Aorta (tissue), 5 donors: ENCODE results near the gene KRTDAP. TPM values are rescaled to one million over a fixed set of nuclear protein-coding genes. Genes with fewer than 3 reads are reported as not detected.
A peak's percentile ranks its signal among the peaks of the same experiment; 100 is the strongest.
"Not testable (repeated sequence)": the region's sequence is repeated elsewhere in the genome, so short reads cannot be mapped to it uniquely, and the experiment has no call there.

Source experiments
- ATAC-seq: fragments of 200-7000 bp; cut with Tn5 transposase; one replicate; pipeline ENCODE4 v1.9.1; 2022; ENCODE audit warnings: moderate library complexity; ENCODE audit not compliant: low FRiP score
- DNase-seq, 2 donors: peaks; one replicate each; pipeline ENCODE4 v3.0.0-alpha.2; 2020
- H3K27ac ChIP-seq, 2 donors: one replicate each; pipeline ENCODE4 v1.5.1; 2013; ENCODE audit warnings: low read length in 2 of 2, mild to moderate bottlenecking in 2 of 2, moderate library complexity in 2 of 2, control low read depth in 1 of 2, inconsistent platforms in 1 of 2, low read depth in 1 of 2
- H3K27me3 ChIP-seq, 2 donors: one replicate each; pipeline ENCODE4 v1.6.1; 2013; ENCODE audit warnings: control low read depth in 1 of 2, low read length in 1 of 2, mild to moderate bottlenecking in 1 of 2, moderate library complexity in 1 of 2; ENCODE audit not compliant: insufficient read depth in 2 of 2, control insufficient read depth in 1 of 2
- H3K36me3 ChIP-seq, 2 donors: one replicate each; pipeline ENCODE4 v1.6.1; 2013; ENCODE audit warnings: control low read depth in 1 of 2, low read length in 1 of 2, mild to moderate bottlenecking in 1 of 2; ENCODE audit not compliant: insufficient read depth in 2 of 2, control insufficient read depth in 1 of 2
- H3K4me1 ChIP-seq, 2 donors: one replicate each; pipeline ENCODE4 v1.6.1; 2013; ENCODE audit warnings: low read length in 2 of 2, control low read depth in 1 of 2, mild to moderate bottlenecking in 1 of 2, moderate library complexity in 1 of 2; ENCODE audit not compliant: insufficient read depth in 2 of 2, control insufficient read depth in 1 of 2
- H3K4me3 ChIP-seq, 2 donors: one replicate each; pipeline ENCODE4 v1.5.1; 2013; ENCODE audit warnings: low read length in 2 of 2, control low read depth in 1 of 2, mild to moderate bottlenecking in 1 of 2
- H3K9me3 ChIP-seq: one replicate; pipeline ENCODE4 v1.6.1; 2013; ENCODE audit warnings: mild to moderate bottlenecking, low read length; ENCODE audit not compliant: control insufficient read depth
- WGBS, 2 donors: extraction: QIAGEN DNeasy Blood & Tissue Kit; methylation state at CpG; one replicate each; pipeline ENCODE4 v1.1.7; 2013; 5-methylcytosine and 5-hydroxymethylcytosine counted together
- intact Hi-C, 2 donors: fragments of 100-400 bp; cut with DNase I; formaldehyde crosslinking; loops; one replicate each; pipeline versions ENCODE4 v1.14.2 to v1.15.0; 2022
- polyA plus RNA-seq, 2 donors: library from polyadenylated mRNA; stranded (reverse); fragments of 200-250 nt; gene quantifications; one replicate each; pipeline ENCODE4 v1.2.3, GENCODE V29; 2013
- total RNA-seq, 2 donors: library from RNA; stranded (reverse); fragmentation: NEBNext Ultra II Directional; extraction: Animal tissue kit (Norgen Biotek cat#: 25700); gene quantifications; one replicate each; pipeline ENCODE4 v1.2.1, GENCODE V29; 2021
- donor health status: healthy with polysubstance abuse.
- donor health status: Bipolar disorder and iron deficiency.
- donor health status: DM: no; HTN: no; CAD: no.
- donor health status: DM: no; HTN: no; CAD: no.
- donor health status: DM: yes; HTN: yes; CAD: no.

KRTDAP gene
- total and polyA plus RNA-seq, 4 donors, result not detected

DNA sequence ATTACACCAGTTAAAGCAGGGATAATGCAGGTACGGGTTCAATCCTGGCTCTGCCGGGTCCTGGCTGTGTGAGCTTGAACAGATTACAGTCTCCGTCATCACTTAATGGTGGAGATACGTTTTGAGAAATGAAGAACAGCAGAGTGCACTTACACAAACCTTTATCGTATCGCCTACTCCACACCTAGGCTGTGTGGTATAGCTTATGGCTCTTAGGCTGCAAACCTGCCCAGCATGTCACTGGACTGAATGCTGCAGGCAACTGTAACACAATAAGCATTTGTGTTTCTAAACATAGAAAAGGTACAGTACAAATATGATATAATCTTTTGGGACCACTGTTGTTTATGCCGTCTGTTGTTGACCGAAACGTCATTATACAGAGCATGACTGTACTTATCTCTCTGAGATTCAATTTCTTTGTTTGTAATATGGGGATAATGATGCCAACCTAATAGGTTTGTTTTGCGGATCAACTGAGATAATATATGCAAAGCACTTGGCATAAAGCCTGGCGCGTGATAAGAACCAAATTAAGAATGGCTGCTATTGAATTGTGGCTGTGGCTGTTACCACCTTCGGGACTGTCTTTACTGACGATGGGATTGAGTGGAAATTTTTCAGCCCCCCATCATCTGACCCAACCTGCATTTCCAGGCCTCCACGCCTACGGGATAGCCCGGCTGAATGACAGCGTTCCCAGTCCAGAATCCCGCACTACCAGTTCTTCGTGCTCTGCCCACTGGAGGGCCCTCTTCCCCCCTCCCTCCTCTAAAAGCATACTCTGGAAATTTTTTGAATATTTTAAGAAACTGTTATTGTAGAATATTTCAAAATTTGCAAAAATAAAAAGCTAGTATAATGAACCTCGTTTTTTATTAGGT, 11.2 kb downstream of the KRTDAP start:
- intact Hi-C loops, result no loop called here
- Histone ChIP-seq H3K27ac (no peak overlapping the region), H3K9me3 (no peaks in the 10 kb centered on the region), H3K27me3 (no peaks in the 10 kb centered on the region), H3K4me1 (no peaks in the 10 kb centered on the region), H3K36me3 (no peaks in the 10 kb centered on the region), H3K4me3 (no peak overlapping the region)
- no peak for ATAC-seq
- no peak for DNase-seq
- WGBS, 2 donors, result 76% methylated on average over 21 of the region's 21 CpGs

DNA sequence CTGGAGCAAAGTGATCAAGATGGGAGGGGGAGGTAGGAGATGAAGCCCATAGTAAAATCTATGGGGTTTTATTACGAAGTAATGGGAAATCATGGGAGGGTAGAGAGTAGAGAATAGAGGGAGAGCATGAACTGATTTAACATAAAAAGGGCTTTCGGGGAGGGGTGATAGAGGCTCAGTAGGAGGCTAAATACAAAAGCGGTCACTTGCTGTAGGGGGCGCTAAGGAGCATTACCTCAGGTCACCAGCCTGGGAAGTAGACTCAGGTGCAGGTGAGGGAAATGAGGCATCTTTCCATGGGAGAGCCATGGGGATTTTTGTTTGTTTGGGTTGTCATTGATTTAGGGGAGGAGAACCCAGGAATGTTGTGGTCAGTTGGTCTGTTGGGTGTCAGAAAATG, 14.1 kb downstream of the KRTDAP start:
- Histone ChIP-seq H3K27me3 (no peaks in the 10 kb centered on the region), H3K4me3 (no peak overlapping the region), H3K9me3 (no peaks in the 10 kb centered on the region), H3K4me1 (no peaks in the 10 kb centered on the region), H3K36me3 (no peaks in the 10 kb centered on the region), H3K27ac (no peak overlapping the region)
- DNase-seq, result no peak
- intact Hi-C loops, result no loop called here
- WGBS, 2 donors, result 36 to 38% methylated on average over 4 of the region's 4 CpGs
- ATAC-seq, result no peak

DNA sequence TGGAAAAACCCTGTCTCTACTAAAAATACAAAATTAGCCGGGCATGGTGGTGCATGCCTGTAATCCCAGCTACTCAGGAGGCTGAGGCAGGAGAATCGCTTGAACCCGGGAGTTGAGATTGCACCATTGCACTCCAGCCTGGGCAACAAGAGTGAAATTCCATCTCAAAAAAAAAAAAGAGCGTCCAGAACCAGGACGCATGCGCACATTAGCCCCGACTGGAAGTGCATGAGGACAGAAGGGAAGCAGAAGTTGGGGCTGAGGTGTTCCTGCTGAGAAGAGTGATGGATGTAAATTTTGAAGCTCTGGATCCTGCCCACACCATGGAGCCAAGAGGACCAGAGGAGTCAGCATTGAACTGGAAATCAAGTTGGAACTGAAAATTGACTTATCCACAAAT, 15.7 kb downstream of the KRTDAP start:
- DNase-seq, intact Hi-C loops, H3K4me1 ChIP-seq, ATAC-seq, H3K9me3 ChIP-seq, H3K27me3 ChIP-seq, H3K4me3 ChIP-seq, H3K36me3 ChIP-seq, H3K27ac ChIP-seq: not testable (repeated sequence)
- WGBS, 2 donors, result 92 to 96% methylated on average over 7 of the region's 7 CpGs

DNA sequence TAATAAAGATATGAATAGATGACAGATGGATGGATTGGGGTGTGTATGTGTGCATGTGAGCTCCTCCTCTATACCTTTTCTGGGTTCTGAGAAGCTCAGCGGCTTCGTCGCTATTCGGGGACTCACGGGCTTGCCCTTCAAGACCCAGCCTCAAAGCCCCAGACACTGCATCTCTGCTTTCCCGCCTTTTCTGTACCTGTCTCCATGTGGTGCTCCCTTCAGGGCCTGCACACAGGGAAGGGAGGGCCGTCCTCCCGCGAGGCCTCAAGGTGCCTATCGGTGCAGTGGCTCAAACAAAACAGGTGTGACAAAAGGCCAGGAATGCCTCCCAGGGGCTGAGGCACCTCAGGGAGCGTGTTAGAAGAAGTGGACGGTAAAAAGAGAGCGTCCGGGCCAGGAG, 16.2 kb downstream of the KRTDAP start:
- Histone ChIP-seq H3K27me3 (no peaks in the 10 kb centered on the region), H3K4me1 (no peaks in the 10 kb centered on the region), H3K9me3 (no peaks in the 10 kb centered on the region), H3K4me3 (no peak overlapping the region), H3K36me3 (no peaks in the 10 kb centered on the region), H3K27ac (no peak overlapping the region)
- intact Hi-C loops, result no loop called here
- WGBS, 2 donors, result 91 to 92% methylated on average over 14 of the region's 14 CpGs
- no peak for DNase-seq
- no peak for ATAC-seq

DNA sequence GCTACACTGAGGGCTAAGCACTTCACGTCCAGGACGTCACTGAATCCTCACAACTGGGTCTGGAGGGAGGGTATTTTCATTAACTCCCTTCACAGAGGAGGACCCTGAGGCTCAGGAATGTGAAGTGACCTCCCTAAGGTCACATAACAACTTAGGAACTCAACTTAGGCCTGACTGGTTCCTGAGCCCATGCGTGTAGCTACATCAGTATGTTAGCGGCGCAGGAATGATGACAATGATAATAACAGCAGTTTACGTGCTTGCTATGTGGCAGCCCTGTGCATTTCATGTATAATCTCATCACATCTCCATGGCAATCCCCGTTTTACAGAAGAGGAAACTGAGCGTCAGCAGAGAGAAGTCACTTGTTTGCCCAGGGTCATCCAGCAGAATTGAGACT, 18.3 kb downstream of the KRTDAP start:
- ATAC-seq, result no peak
- intact Hi-C loops, result no loop called here
- H3K4me3 ChIP-seq, result no peak overlapping the region
- no peaks in the 10 kb centered on the region for H3K27me3 ChIP-seq
- WGBS, 2 donors, result 81 to 83% methylated on average over 8 of the region's 8 CpGs
- no peaks in the 10 kb centered on the region for H3K4me1 ChIP-seq
- no peak for DNase-seq
- no peaks in the 10 kb centered on the region for H3K36me3 ChIP-seq
- H3K27ac ChIP-seq, result no peak overlapping the region
- no peaks in the 10 kb centered on the region for H3K9me3 ChIP-seq

DNA sequence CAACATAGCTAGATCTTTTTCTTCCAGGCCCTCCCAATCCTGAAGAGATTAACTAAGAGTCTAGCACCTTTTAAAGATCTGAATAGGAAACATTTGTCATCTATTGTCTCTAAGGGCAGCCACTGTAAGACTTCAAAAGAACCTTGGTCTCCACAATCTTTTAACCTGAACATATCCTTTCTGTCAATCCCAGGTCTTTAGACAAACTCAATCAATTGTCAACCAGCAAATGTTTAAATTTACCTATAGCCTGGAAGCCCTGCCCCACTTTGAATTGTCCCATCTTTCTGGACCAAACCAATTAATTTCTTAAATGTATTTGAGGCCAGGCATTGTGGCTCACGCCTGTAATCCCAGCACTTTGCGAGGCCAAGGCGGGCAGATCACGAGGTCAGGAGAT, 19.2 kb downstream of the KRTDAP start:
- H3K27me3 ChIP-seq, H3K4me3 ChIP-seq, DNase-seq, H3K36me3 ChIP-seq, H3K9me3 ChIP-seq, H3K4me1 ChIP-seq, intact Hi-C loops, ATAC-seq, H3K27ac ChIP-seq: not testable (repeated sequence)
- WGBS, 2 donors, result 88 to 90% methylated on average over 4 of the region's 4 CpGs

DNA sequence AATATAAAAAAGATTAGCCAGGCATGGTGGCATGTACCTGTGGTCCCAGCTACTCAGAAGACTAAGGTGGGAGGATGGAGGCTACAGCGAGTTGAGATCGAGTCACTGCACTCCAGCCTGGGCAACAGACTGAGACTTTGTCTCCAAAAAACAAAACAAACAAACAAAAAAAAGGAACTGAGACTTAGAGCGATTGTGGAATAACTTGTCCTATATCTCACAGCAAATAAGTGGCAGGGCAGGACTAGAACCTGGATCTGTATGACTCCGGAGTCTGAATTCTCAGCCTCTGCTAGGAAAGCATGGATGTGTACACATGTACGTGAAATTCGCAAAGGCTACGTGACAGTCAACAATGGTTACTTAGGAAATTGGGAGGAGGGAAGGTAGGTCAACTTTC, 20.1 kb downstream of the KRTDAP start:
- WGBS, 2 donors, result 85 to 86% methylated on average over 7 of the region's 7 CpGs
- H3K27me3 ChIP-seq, result no peaks in the 10 kb centered on the region
- no peaks in the 10 kb centered on the region for H3K9me3 ChIP-seq
- no peak overlapping the region for H3K4me3 ChIP-seq
- H3K36me3 ChIP-seq, result no peaks in the 10 kb centered on the region
- ATAC-seq (no peak), DNase-seq (no peak)
- H3K4me1 ChIP-seq, result no peaks in the 10 kb centered on the region
- H3K27ac ChIP-seq, result no peak overlapping the region
- intact Hi-C loops, result no loop called here

DNA sequence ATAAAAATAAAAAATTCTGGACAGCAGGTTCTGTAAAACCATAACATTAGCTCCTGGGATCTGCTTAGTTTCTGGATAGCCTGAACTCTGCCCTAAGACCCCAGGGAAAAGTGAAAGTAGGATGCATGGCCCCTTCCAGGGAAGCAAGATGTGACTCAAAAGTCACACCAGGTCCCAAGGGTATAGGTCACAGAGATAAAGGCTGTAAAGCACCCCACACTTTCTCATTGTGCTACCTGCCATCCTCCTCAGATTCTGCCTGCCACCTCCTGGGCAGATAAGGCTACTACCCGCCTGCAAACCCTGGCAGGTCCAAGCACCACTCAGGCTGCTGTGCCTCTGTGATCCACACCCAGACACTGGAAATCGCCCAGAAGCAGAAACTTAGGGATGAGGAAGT, 21.6 kb downstream of the KRTDAP start:
- ATAC-seq, result peak; percentile 60

DNA sequence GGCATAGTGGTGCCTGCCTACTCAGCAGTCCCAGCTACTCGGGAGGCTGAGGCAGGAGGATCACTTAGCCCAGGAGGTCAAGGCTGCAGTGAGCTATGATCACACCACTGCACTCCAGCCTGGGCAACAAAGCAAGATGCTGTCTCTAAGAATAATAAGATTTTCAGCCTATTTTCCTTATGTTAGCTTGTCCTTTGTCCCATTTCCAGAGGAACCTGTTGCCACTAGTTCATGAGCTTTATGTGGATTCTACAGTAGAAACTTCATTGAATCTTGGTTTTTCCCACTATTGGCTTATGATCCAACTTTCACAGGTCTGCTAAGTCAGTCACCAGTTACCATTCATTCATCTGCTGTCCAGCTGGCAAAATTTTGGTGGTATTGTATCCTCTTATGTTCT, 24.0 kb downstream of the KRTDAP start:
- ATAC-seq, result no peak
- WGBS, 2 donors, result 88 to 90% methylated on average over 1 of the region's 1 CpG
- H3K4me1 ChIP-seq, result no peaks in the 10 kb centered on the region
- no peaks in the 10 kb centered on the region for H3K36me3 ChIP-seq
- H3K9me3 ChIP-seq, result no peaks in the 10 kb centered on the region
- H3K4me3 ChIP-seq, result no peak overlapping the region
- H3K27me3 ChIP-seq, result no peaks in the 10 kb centered on the region
- H3K27ac ChIP-seq, result no peak overlapping the region
- no peak for DNase-seq
- intact Hi-C loops, result no loop called here

More for the DNA sequence above, 21.6 kb downstream of the KRTDAP start:
- H3K4me1 ChIP-seq, result no peaks in the 10 kb centered on the region
- no peaks in the 10 kb centered on the region for H3K27me3 ChIP-seq
- intact Hi-C loops, result no loop called here
- H3K27ac ChIP-seq, result no peak overlapping the region
- H3K4me3 ChIP-seq, result no peak overlapping the region
- H3K9me3 ChIP-seq, result no peaks in the 10 kb centered on the region
- 16 to 29% methylated on average over 2 of the region's 2 CpGs for WGBS, 2 donors
- DNase-seq, result peak in 1 of 2 donors; percentile 61
- no peaks in the 10 kb centered on the region for H3K36me3 ChIP-seq
